Measurements from ENCODE around the gene RTN1.

The RTN1 gene

DNA sequence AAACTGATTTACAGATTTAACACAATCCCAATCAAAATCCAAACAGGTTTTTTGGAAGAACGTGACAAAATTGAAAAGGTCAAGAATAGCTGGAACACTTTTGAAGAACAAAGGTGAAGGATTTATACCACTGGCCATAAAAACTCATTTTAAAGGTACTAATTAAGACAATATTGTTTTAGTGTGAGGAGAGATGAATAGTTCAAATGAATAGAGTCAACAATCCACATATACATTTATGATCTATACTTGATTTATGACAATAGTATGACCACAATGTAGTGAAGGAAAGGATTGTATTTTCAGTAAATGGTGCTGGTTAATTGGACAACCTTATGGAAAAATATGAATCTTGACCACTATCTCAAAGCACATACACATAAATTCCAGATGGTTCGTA, 323.3 kb downstream of the RTN1 start:
- DNase-seq (ENCODE audit: low read depth in 2 of 2), result no peak

Data from stimulated activated CD8-positive, alpha-beta memory T cell treated with anti-CD3 and anti-CD28 coated beads, Interleukin-2, amount 100 ng/mL, for 48 hours (primary cell).